ENCODE results near the gene PID1.

- TF ChIP-seq SIN3A (IDR thresholded peaks at IDR 0.05; ENCODE audit: borderline replicate concordance, insufficient read depth, low read depth, low read length) (no peak), CTCF (IDR thresholded peaks at IDR 0.05) (no peak)
Measured at GRCh38 chr2:229252280-229252679, 18.8 kb downstream of the PID1 start.

All from Panc1 (cell line).